NCI-H446 (cell line): Measurements from ENCODE around the gene MEDAG.
A peak's percentile ranks its signal among the peaks of the same experiment; 100 is the strongest.

Source experiments
- DNase-seq, 2 experiments: peaks; one replicate each; lab custom pipeline; 2025; lab: John Stamatoyannopoulos, UW

MEDAG gene

DNA sequence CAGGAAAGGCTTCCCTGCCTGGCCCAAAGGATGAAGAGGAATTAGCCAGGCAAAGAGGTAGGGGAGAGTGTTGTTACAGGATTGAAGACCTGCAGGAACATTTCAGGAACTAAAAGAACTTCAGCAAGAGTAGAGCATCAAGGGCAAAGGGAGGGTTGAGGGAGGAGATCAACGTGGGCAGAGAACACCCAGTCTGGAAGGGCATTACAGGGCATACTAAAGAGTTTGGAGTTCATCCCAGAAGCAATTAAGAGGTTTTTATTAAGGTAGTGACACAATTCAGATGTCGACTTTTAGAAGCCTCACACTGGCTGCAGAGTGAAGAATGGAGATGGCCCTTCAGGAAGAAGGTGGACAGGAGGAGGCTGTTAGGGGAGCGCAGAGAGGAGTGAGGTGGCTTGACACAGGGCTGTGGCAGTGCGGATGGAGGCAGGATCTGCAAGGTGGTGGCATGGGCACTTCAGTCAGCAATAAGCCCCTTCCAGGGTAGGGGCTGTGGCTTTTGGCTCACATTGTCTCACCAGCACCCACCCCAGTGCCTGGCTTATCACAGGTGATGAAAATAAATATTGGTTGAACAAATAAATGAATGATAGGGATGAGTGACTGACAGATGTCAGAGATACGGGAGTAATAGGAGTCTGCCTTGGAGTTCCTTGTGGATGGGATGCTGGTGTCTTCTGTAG is 51.3 kb downstream of the MEDAG start:
- peak in 1 of 2 experiments; percentile 4 for DNase-seq

DNA sequence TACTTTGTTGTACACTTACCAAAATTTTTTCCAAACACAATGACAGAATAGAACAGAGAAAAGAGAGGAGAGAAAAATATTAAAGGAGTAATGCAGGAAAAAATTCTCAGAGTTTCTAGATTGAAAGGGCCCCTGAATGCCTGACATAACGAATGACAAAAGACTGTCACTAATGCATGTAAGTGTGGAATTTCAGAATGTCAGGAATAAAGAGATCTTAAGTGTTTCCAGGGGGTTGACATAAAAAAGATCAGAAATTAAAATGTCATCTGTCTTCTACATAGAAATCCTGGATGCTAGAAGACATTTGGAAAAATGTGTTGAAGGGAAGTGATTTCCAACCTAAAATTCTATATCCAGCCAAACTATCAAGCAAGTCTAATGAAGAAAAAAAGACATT is 53.6 kb downstream of the MEDAG start:
- no peak for DNase-seq

DNA sequence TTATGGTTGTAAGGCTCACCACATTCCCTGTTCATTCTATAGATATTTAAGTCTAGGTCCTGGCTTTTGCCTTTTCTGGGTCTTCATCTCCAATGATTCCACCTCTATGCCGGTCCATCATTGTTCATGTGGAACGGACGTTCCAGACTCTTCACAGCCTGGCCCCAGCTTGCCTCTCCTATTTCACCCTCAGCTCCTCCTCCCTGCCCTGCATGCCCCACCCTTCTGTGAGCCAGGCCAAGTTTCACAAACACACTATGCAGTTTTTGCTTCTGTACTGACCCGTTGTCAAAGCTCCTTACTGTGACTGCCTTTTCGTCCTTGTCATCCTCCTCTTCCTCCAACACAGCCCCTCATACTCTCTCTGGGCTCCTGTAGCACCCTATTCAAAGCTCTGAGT is 57.7 kb downstream of the MEDAG start:
- no peak for DNase-seq

DNA sequence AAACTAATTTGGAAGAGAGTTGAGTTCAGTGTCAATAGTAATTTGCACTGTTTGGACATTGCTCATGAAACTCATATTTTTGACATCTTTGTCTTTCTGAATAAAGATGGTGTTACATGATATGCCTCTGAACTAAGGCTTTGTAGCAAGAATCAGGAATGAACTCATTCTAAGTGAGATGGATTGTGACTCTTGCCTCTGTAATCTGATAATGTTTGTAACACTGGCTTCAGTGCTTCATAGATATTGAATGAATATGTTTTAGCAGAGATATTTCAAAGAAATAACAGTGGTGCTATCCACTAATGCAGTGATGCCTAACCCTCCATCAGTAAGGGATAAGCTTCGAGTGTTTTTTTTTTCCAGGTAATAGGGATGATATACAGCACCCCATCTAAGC is 59.3 kb downstream of the MEDAG start:
- no peak for DNase-seq

DNA sequence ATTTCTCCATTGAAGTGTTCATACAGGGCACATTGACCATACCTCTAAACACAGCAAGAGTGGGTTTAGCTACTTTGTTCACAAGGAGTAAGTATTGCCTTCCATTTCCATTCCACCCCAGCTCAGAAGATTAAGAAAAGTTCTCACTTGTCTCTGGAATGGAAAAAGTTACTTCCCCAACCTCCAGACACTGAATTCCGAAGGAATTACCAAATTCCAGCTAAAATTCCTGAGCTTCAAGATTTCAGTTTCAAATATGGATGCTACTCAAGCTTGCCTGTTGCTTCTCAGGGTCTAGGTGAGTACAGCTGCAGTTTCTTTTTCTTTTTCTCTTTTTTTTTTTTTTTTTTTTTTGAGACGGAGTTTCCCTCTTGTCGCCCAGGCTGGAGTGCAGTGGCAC is 60.0 kb downstream of the MEDAG start:
- DNase-seq = no peak

DNA sequence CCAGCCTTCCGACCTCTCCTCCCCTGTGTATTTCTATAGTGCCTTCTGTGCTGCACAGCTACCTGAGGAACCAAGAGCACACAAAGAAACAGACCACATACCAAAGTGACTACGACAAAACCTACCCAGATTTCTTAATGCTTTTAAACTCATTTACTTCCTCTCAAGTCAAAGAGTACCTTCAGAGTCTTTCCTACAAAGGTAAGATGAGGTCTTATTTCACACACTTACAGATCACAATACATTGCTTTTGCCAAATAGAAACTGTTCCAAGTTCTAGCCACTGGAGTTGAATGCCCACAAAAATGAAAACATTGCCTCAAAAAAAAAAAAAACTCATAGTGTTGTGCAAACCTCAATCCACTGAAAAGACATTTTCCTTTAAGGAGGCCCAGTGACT is 62.8 kb downstream of the MEDAG start:
- DNase-seq = no peak

DNA sequence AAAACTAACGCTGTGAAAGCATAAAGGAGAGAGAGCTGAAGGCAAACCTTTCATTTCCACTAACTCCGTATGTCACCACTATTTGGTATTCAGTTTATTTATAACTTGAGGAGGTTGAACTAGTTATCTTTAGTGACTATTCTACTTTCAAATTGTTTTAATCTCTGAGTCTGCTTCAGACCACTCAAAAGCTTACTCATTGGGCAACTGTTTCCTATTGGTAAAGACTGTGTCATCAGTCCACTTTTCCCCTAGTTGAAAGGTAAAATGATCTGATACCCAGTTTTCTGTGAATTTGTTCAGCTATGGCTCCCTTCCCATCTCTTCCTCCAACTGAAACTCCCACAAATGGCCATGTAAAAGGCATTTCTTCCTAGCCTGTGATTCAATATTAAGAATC is 65.5 kb downstream of the MEDAG start:
- DNase-seq = no peak

DNA sequence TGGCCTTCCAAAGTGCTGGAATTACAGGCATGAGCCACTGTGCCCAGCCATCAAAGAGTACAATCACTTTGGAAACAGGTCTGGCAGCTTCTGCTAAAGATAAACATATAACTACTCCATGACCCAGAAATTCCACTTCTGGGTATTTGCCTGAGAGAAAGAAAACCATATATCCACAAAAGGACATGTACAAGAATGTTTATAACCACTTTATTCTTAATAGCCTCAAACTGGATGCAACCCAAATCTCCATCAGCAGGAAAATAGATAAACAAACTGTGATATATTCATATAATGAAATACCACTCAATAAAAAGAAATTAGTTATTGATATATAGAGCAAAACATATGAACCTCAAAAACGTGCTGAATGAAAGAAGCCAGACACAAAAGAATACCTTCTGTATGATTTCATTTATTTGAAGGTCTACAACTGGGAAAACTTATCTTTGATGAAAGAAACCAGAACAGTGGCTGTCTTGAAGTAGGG is 66.9 kb downstream of the MEDAG start:
- no peak for DNase-seq

DNA sequence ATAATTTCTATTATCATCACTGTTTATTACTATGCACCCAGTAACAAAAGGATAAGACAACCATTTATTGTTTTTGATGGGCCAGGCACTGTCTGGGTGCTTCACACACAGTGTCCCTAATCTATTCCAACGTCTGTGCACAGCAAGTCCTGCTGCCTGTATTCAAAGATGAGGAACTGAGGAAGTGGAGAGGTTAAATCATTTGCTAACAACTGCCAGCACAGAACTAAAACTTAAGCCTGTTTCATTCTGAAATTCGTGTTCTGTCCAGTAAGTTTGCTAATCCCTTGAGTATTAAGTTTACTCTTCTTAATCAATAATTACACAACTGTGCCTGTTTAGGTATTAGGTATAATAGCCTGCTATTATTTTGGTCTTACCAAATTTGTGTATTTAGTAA is 68.3 kb downstream of the MEDAG start:
- DNase-seq = no peak
